Astrocyte (in vitro differentiated cells and primary cell): ENCODE measurements around the gene CCDC184.

Source experiments
- EZH2 ChIP-seq: IDR thresholded peaks from 2 replicates; pipeline ENCODE4 v1.6.1; 2012; ENCODE audit warnings: mild to moderate bottlenecking, low read length, inconsistent platforms; ENCODE audit not compliant: insufficient read depth
- TF ChIP-seq, protein P1 (sequence below): IDR thresholded peaks from 2 replicates; pipeline ENCODE4 v1.5.1; 2011; ENCODE audit warnings: low read depth, mild to moderate bottlenecking, inconsistent platforms, low read length, moderate library complexity; ENCODE audit not compliant: insufficient read depth

DNA sequence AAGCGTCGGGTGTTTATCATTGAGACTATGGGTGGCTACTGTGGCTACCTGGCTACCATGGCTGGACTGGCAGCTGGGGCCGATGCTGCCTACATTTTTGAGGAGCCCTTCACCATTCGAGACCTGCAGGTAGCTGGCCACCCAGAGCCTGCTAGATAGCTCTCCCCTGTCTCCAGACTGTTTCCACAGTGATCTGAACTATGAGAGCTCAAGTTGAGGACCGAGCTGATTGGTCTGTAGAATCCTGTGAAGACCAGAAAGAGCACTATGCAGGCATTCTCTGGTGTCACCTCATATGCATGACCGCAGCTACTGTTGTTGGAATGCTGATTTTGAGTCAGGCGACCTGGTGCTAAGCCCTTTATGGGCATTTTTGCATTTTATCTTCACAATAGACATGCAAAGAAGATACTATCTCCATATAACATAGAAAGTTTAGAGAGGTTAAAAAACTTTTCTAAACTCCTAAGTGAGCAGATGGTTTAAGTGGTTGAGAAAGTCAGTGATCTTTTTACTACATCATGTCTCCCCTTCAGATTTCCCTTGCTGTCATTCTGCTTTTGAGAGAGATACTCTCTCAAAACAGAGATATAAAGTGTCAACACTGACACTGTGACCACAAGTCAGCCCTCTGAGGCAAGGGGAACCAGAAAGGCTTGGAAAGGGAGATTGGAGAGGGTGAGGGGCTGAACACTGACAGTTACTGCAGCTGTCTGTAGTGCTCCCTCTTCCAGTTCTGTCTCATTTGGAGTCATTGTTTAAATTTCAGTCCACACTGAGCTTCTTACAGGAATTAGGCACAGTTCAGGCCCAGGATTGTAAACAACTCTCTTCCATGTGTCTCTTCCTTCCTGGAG is 40.4 kb upstream of the CCDC184 start:
- TF ChIP-seq, protein P1, sequence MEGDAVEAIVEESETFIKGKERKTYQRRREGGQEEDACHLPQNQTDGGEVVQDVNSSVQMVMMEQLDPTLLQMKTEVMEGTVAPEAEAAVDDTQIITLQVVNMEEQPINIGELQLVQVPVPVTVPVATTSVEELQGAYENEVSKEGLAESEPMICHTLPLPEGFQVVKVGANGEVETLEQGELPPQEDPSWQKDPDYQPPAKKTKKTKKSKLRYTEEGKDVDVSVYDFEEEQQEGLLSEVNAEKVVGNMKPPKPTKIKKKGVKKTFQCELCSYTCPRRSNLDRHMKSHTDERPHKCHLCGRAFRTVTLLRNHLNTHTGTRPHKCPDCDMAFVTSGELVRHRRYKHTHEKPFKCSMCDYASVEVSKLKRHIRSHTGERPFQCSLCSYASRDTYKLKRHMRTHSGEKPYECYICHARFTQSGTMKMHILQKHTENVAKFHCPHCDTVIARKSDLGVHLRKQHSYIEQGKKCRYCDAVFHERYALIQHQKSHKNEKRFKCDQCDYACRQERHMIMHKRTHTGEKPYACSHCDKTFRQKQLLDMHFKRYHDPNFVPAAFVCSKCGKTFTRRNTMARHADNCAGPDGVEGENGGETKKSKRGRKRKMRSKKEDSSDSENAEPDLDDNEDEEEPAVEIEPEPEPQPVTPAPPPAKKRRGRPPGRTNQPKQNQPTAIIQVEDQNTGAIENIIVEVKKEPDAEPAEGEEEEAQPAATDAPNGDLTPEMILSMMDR = no peak
- TF ChIP-seq EZH2 = no peak
